ENCODE results near the gene DCTN3. TPM values are rescaled to one million over a fixed set of nuclear protein-coding genes. Genes with fewer than 3 reads are reported as not detected.

Gene DCTN3
- total and polyA plus RNA-seq, 2 experiments from 2014 or later = 12.9 to 17.9 TPM

DNA sequence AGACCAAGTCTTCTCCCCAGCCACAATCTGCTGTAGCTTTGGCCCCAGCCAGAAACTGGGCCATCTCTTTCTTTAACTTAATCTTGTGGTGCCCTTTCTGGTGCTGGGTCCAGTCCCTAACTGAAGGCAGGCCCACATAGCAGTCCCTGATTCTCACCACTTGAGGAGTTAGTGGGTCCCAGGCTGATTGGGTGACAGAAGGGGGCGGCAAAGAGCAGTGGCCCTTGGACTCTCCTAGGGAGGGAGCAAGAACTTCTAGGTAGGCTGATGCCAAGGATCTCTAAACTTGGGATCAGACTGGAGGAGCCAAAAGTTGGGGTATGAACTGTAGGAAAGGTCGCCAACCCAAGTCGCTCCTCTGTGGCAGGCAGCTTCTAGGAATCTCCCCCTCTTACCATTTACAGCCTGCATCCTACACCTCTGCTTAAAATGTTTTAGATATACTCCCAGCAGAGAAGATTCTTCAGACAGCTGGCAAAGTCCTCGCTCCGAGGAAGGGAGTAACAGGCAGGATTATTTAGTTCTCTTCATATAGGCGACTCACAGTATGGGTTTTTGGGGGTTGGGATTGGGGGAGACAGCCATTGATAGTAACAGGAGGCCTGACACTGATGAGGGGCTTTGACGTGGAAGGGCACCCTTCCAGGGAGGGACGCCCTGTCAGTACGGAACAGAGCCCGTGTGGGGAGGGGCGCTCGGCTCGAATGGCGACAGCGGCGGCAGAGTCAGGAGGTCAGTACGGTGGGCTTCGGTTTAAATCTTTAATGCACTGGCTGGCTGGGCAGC lies 44.2 kb upstream of the DCTN3 start:
- no peak overlapping the region for H3K27ac Mint-ChIP-seq
- H3K36me3 Mint-ChIP-seq (ENCODE audit: low read depth) = peaks cover 18% of the 10 kb centered on the region
- H3K4me1 Mint-ChIP-seq = peaks cover 8% of the 10 kb centered on the region
- peaks cover 3% of the 10 kb centered on the region; the same call in 1 of the 2 replicates for H4K20me1 ChIP-seq (replicated peaks; ENCODE audit: insufficient read depth)
- ATAC-seq (peak; percentile 79), DNase-seq (ENCODE audit: low spot score) (peak; percentile 93)
- H3K27me3 Mint-ChIP-seq (ENCODE audit: insufficient read depth, low read depth, poor library complexity) = peaks cover 11% of the 10 kb centered on the region
- H3K4me3 Mint-ChIP-seq = peak overlapping the region; percentile 82
- no peaks in the 10 kb centered on the region for H3K9me2 ChIP-seq (ENCODE audit: insufficient read depth)
- peak overlapping the region; percentile 91 for H2AFZ ChIP-seq
- H3K4me3 ChIP-seq = peak overlapping the region; percentile 98
- TF ChIP-seq, protein P1, sequence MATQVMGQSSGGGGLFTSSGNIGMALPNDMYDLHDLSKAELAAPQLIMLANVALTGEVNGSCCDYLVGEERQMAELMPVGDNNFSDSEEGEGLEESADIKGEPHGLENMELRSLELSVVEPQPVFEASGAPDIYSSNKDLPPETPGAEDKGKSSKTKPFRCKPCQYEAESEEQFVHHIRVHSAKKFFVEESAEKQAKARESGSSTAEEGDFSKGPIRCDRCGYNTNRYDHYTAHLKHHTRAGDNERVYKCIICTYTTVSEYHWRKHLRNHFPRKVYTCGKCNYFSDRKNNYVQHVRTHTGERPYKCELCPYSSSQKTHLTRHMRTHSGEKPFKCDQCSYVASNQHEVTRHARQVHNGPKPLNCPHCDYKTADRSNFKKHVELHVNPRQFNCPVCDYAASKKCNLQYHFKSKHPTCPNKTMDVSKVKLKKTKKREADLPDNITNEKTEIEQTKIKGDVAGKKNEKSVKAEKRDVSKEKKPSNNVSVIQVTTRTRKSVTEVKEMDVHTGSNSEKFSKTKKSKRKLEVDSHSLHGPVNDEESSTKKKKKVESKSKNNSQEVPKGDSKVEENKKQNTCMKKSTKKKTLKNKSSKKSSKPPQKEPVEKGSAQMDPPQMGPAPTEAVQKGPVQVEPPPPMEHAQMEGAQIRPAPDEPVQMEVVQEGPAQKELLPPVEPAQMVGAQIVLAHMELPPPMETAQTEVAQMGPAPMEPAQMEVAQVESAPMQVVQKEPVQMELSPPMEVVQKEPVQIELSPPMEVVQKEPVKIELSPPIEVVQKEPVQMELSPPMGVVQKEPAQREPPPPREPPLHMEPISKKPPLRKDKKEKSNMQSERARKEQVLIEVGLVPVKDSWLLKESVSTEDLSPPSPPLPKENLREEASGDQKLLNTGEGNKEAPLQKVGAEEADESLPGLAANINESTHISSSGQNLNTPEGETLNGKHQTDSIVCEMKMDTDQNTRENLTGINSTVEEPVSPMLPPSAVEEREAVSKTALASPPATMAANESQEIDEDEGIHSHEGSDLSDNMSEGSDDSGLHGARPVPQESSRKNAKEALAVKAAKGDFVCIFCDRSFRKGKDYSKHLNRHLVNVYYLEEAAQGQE (IDR thresholded peaks at IDR 0.05; ENCODE audit: unreplicated experiment) = no peak
- TF ChIP-seq, protein P2, sequence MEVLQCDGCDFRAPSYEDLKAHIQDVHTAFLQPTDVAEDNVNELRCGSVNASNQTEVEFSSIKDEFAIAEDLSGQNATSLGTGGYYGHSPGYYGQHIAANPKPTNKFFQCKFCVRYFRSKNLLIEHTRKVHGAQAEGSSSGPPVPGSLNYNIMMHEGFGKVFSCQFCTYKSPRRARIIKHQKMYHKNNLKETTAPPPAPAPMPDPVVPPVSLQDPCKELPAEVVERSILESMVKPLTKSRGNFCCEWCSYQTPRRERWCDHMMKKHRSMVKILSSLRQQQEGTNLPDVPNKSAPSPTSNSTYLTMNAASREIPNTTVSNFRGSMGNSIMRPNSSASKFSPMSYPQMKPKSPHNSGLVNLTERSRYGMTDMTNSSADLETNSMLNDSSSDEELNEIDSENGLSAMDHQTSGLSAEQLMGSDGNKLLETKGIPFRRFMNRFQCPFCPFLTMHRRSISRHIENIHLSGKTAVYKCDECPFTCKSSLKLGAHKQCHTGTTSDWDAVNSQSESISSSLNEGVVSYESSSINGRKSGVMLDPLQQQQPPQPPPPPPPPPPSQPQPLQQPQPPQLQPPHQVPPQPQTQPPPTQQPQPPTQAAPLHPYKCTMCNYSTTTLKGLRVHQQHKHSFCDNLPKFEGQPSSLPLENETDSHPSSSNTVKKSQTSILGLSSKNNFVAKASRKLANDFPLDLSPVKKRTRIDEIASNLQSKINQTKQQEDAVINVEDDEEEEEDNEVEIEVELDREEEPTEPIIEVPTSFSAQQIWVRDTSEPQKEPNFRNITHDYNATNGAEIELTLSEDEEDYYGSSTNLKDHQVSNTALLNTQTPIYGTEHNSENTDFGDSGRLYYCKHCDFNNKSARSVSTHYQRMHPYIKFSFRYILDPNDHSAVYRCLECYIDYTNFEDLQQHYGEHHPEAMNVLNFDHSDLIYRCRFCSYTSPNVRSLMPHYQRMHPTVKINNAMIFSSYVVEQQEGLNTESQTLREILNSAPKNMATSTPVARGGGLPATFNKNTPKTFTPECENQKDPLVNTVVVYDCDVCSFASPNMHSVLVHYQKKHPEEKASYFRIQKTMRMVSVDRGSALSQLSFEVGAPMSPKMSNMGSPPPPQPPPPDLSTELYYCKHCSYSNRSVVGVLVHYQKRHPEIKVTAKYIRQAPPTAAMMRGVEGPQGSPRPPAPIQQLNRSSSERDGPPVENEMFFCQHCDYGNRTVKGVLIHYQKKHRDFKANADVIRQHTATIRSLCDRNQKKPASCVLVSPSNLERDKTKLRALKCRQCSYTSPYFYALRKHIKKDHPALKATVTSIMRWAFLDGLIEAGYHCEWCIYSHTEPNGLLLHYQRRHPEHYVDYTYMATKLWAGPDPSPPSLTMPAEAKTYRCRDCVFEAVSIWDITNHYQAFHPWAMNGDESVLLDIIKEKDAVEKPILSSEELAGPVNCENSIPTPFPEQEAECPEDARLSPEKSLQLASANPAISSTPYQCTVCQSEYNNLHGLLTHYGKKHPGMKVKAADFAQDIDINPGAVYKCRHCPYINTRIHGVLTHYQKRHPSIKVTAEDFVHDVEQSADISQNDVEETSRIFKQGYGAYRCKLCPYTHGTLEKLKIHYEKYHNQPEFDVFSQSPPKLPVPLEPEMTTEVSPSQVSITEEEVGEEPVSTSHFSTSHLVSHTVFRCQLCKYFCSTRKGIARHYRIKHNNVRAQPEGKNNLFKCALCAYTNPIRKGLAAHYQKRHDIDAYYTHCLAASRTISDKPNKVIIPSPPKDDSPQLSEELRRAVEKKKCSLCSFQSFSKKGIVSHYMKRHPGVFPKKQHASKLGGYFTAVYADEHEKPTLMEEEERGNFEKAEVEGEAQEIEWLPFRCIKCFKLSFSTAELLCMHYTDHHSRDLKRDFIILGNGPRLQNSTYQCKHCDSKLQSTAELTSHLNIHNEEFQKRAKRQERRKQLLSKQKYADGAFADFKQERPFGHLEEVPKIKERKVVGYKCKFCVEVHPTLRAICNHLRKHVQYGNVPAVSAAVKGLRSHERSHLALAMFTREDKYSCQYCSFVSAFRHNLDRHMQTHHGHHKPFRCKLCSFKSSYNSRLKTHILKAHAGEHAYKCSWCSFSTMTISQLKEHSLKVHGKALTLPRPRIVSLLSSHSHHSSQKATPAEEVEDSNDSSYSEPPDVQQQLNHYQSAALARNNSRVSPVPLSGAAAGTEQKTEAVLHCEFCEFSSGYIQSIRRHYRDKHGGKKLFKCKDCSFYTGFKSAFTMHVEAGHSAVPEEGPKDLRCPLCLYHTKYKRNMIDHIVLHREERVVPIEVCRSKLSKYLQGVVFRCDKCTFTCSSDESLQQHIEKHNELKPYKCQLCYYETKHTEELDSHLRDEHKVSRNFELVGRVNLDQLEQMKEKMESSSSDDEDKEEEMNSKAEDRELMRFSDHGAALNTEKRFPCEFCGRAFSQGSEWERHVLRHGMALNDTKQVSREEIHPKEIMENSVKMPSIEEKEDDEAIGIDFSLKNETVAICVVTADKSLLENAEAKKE (CRISPR knock-in tag; IDR thresholded peaks at IDR 0.05) = 0 out of 2 replicates have a peak, but pooled peaks have one; percentile 30
- TF ChIP-seq, protein P3, sequence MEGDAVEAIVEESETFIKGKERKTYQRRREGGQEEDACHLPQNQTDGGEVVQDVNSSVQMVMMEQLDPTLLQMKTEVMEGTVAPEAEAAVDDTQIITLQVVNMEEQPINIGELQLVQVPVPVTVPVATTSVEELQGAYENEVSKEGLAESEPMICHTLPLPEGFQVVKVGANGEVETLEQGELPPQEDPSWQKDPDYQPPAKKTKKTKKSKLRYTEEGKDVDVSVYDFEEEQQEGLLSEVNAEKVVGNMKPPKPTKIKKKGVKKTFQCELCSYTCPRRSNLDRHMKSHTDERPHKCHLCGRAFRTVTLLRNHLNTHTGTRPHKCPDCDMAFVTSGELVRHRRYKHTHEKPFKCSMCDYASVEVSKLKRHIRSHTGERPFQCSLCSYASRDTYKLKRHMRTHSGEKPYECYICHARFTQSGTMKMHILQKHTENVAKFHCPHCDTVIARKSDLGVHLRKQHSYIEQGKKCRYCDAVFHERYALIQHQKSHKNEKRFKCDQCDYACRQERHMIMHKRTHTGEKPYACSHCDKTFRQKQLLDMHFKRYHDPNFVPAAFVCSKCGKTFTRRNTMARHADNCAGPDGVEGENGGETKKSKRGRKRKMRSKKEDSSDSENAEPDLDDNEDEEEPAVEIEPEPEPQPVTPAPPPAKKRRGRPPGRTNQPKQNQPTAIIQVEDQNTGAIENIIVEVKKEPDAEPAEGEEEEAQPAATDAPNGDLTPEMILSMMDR (conservative IDR thresholded peaks at IDR 0.05; ENCODE audit: low read depth in 2 of 2) = peak; percentile 97 to 98
- no peaks in the 10 kb centered on the region for H3K36me3 ChIP-seq (ENCODE audit: insufficient read depth)
- peak overlapping the region; percentile 100 for H3K4me2 ChIP-seq
- no peak overlapping the region for H3K27ac ChIP-seq (ENCODE audit: low read depth)
- H3K9me3 Mint-ChIP-seq = peaks cover 6% of the 10 kb centered on the region
- H3F3A ChIP-seq (replicated peaks; ENCODE audit: low read depth) = no peaks in the 10 kb centered on the region
- H3K79me2 ChIP-seq (replicated peaks; ENCODE audit: insufficient read depth) = peaks cover 8% of the 10 kb centered on the region; the same call in 1 of the 2 replicates
- peaks cover 3% of the 10 kb centered on the region for H3K4me1 ChIP-seq (ENCODE audit: insufficient read depth)
- H3K27me3 ChIP-seq (ENCODE audit: insufficient read depth) = no peaks in the 10 kb centered on the region

All from GM23338 (cell line).